Left ventricle myocardium inferior (tissue), 1 donor: ENCODE measurements around the gene TCF15. TPM values are rescaled to one million over a fixed set of nuclear protein-coding genes. Genes with fewer than 3 reads are reported as not detected.
A peak's percentile ranks its signal among the peaks of the same experiment; 100 is the strongest.

ENCODE experiments used
- DNase-seq: peaks from one replicate; pipeline ENCODE4 v3.0.0-alpha.2; 2020
- H3K27ac ChIP-seq: fragments of 200-600 bp; replicated peaks from 2 replicates; pipeline ENCODE4 v1.8.0; 2021
- H3K27me3 ChIP-seq: fragments of 200-600 bp; 2 replicates; pipeline ENCODE4 v1.8.0; 2021; ENCODE audit warnings: low read depth
- H3K36me3 ChIP-seq: fragments of 200-600 bp; 2 replicates; pipeline ENCODE4 v1.8.0; 2021
- H3K4me1 ChIP-seq: fragments of 200-600 bp; 2 replicates; pipeline ENCODE4 v1.8.0; 2021
- H3K4me3 ChIP-seq: fragments of 200-600 bp; 2 replicates; pipeline ENCODE4 v1.8.0; 2021; ENCODE audit warnings: mild to moderate bottlenecking, moderate library complexity
- H3K9me3 ChIP-seq: fragments of 200-600 bp; replicated peaks from 2 replicates; pipeline ENCODE4 v1.8.0; 2021
- CTCF ChIP-seq: fragments of 200-600 bp; IDR thresholded peaks from 2 replicates; pipeline ENCODE4 v1.8.0; 2021; ENCODE audit warnings: antibody characterized with exemption, mild to moderate bottlenecking, borderline replicate concordance
- intact Hi-C: fragments of 100-400 bp; cut with micrococcal nuclease; formaldehyde crosslinking; loops from one replicate; pipeline ENCODE4 v1.11.0; 2022
- total RNA-seq: library from RNA; stranded (reverse); fragmentation: NEBNext Ultra II Directional; extraction: Animal tissue kit (Norgen Biotek cat#: 25700); gene quantifications from one replicate; pipeline ENCODE4 v1.2.1, GENCODE V29; 2021
- donor health status: DM: no; HTN: yes; CAD: no; lungs with severe emphysema.

The TCF15 gene
- total RNA-seq, 1 donor from 2014 or later, result 11.1 TPM

- peak overlapping the region; percentile 96 for H3K27ac ChIP-seq
- DNase-seq, result no peak
- H3K27me3 ChIP-seq, result peaks cover 2% of the 10 kb centered on the region
- no peak for TF ChIP-seq CTCF
- peaks cover 24% of the 10 kb centered on the region for H3K36me3 ChIP-seq
- H3K4me3 ChIP-seq, result peak overlapping the region; percentile 86
- no peaks in the 10 kb centered on the region for H3K9me3 ChIP-seq
- H3K4me1 ChIP-seq, result peaks cover 44% of the 10 kb centered on the region
- intact Hi-C loops, result no loop called here
These were observed 43.7 kb upstream of the TCF15 start for GRCh38 chr20:653590-654416.

GRCh38 chr20:653110-653589 lies 43.0 kb upstream of the TCF15 start, which contains the start of gene SRXN1:
SRXN1 (minus strand) TSS chr20:653200; CDS start chr20:653185, 15 bp downstream.
- Histone ChIP-seq H3K27me3 (no peaks in the 10 kb centered on the region), H3K4me1 (peaks cover 44% of the 10 kb centered on the region), H3K9me3 (no peaks in the 10 kb centered on the region), H3K36me3 (peaks cover 31% of the 10 kb centered on the region), H3K27ac (peak within 1 kb of the TSS; percentile 96), H3K4me3 (peak within 1 kb of the TSS; percentile 86)
- TF ChIP-seq CTCF, result peak; percentile 73
- intact Hi-C loops, result no loop called here
- peak; percentile 94 for DNase-seq

GRCh38 chr20:652615-653109 lies 42.6 kb upstream of the TCF15 start:
- Histone ChIP-seq H3K4me1 (peaks cover 47% of the 10 kb centered on the region), H3K4me3 (peak overlapping the region; percentile 86), H3K27me3 (no peaks in the 10 kb centered on the region), H3K9me3 (peaks cover 3% of the 10 kb centered on the region), H3K27ac (peak overlapping the region; percentile 96), H3K36me3 (peaks cover 36% of the 10 kb centered on the region)
- no peak for DNase-seq
- TF ChIP-seq CTCF, result no peak
- intact Hi-C loops, result no loop called here

GRCh38 chr20:651713-652614 lies 41.9 kb upstream of the TCF15 start:
- DNase-seq, result no peak
- TF ChIP-seq CTCF, result peak; percentile 14
- Histone ChIP-seq H3K36me3 (peaks cover 41% of the 10 kb centered on the region), H3K27ac (peak overlapping the region; percentile 96), H3K4me3 (peak overlapping the region; percentile 86), H3K9me3 (peaks cover 6% of the 10 kb centered on the region), H3K4me1 (peaks cover 54% of the 10 kb centered on the region), H3K27me3 (no peaks in the 10 kb centered on the region)
- intact Hi-C loops, result no loop called here

- Histone ChIP-seq H3K36me3 (peaks cover 41% of the 10 kb centered on the region), H3K27ac (peak overlapping the region; percentile 96), H3K27me3 (no peaks in the 10 kb centered on the region), H3K4me1 (peaks cover 64% of the 10 kb centered on the region), H3K4me3 (peak overlapping the region; percentile 86), H3K9me3 (peaks cover 6% of the 10 kb centered on the region)
- intact Hi-C loops, result no loop called here
- TF ChIP-seq CTCF, result peak; percentile 31
- DNase-seq, result no peak
These were observed 40.8 kb upstream of the TCF15 start for GRCh38 chr20:650954-651353.
